BE2C (cell line): Measurements from ENCODE around the gene FCMR.
A peak's percentile ranks its signal among the peaks of the same experiment; 100 is the strongest.

ENCODE experiments used
- DNase-seq: peaks from one replicate; pipeline ENCODE4 v3.0.0-alpha.2; 2020
- H3K27me3 ChIP-seq: fragments of 250-450 bp; sonication (Bioruptor Pico); 2 replicates; pipeline ENCODE4 v1.5.1; 2020; ENCODE audit warnings: mild to moderate bottlenecking
- H3K36me3 ChIP-seq: fragments of 250-450 bp; sonication (Bioruptor Pico); 2 replicates; pipeline ENCODE4 v1.5.1; 2020; ENCODE audit warnings: mild to moderate bottlenecking
- H3K4me1 ChIP-seq: fragments of 250-450 bp; sonication (Bioruptor Pico); 2 replicates; pipeline ENCODE4 v1.5.1; 2020
- H3K4me3 ChIP-seq: 2 replicates; pipeline ENCODE4 v1.5.1; 2011; ENCODE audit warnings: low read depth, low read length
- H3K9me3 ChIP-seq: fragments of 250-450 bp; sonication (Bioruptor Pico); 2 replicates; pipeline ENCODE4 v1.5.1; 2020
- CTCF ChIP-seq: IDR thresholded peaks from 2 replicates; pipeline ENCODE4 v1.5.1; 2012; ENCODE audit warnings: mild to moderate bottlenecking, low read depth, low read length

FCMR gene

GRCh38 chr1:206885341-206886060, 36.2 kb downstream of the FCMR start:
- H3K4me1 ChIP-seq: 0 out of 2 replicates have a peak, but pooled peaks cover 6% of the 10 kb centered on the region
- no peak overlapping the region for H3K4me3 ChIP-seq
- DNase-seq: no peak
- no peak for TF ChIP-seq CTCF
- H3K9me3 ChIP-seq: no peaks in the 10 kb centered on the region
- no peaks in the 10 kb centered on the region for H3K36me3 ChIP-seq
- H3K27me3 ChIP-seq: no peaks in the 10 kb centered on the region; the same call in 1 of the 2 replicates

GRCh38 chr1:206883876-206884275, 37.9 kb downstream of the FCMR start:
- H3K36me3 ChIP-seq: no peaks in the 10 kb centered on the region
- DNase-seq: no peak
- no peaks in the 10 kb centered on the region; the same call in 1 of the 2 replicates for H3K27me3 ChIP-seq
- no peak overlapping the region for H3K4me3 ChIP-seq
- no peak for TF ChIP-seq CTCF
- H3K9me3 ChIP-seq: no peaks in the 10 kb centered on the region
- no peaks in the 10 kb centered on the region for H3K4me1 ChIP-seq

GRCh38 chr1:206883160-206883559, 38.6 kb downstream of the FCMR start:
- H3K4me3 ChIP-seq: no peak overlapping the region
- H3K27me3 ChIP-seq: no peaks in the 10 kb centered on the region; the same call in 1 of the 2 replicates
- DNase-seq: no peak
- TF ChIP-seq CTCF: no peak
- no peaks in the 10 kb centered on the region for H3K36me3 ChIP-seq
- H3K4me1 ChIP-seq: no peaks in the 10 kb centered on the region
- H3K9me3 ChIP-seq: no peaks in the 10 kb centered on the region

- no peaks in the 10 kb centered on the region; the same call in 1 of the 2 replicates for H3K27me3 ChIP-seq
- H3K9me3 ChIP-seq: no peaks in the 10 kb centered on the region
- no peaks in the 10 kb centered on the region for H3K4me1 ChIP-seq
- TF ChIP-seq CTCF: no peak; the same call in 1 of the 2 replicates
- H3K4me3 ChIP-seq: no peak overlapping the region
- H3K36me3 ChIP-seq: no peaks in the 10 kb centered on the region
- DNase-seq: no peak
Measured at GRCh38 chr1:206882555-206882954, 39.2 kb downstream of the FCMR start.

GRCh38 chr1:206880314-206880713, 41.4 kb downstream of the FCMR start:
- H3K27me3 ChIP-seq: no peaks in the 10 kb centered on the region; the same call in 1 of the 2 replicates
- TF ChIP-seq CTCF: no peak
- no peaks in the 10 kb centered on the region for H3K9me3 ChIP-seq
- DNase-seq: no peak
- no peaks in the 10 kb centered on the region for H3K36me3 ChIP-seq
- no peaks in the 10 kb centered on the region for H3K4me1 ChIP-seq
- H3K4me3 ChIP-seq: no peak overlapping the region

- peak; percentile 49 for TF ChIP-seq CTCF
- no peaks in the 10 kb centered on the region; the same call in 1 of the 2 replicates for H3K27me3 ChIP-seq
- no peaks in the 10 kb centered on the region for H3K9me3 ChIP-seq
- no peaks in the 10 kb centered on the region for H3K36me3 ChIP-seq
- no peak for DNase-seq
- no peaks in the 10 kb centered on the region for H3K4me1 ChIP-seq
- no peak overlapping the region for H3K4me3 ChIP-seq
Measured at GRCh38 chr1:206878456-206878855, 43.3 kb downstream of the FCMR start.
